Adrenal gland (tissue), 5 donors: ENCODE measurements around the gene GFRA1.

ENCODE experiments used
- CTCF ChIP-seq, 6 experiments: fragments of 450-650 bp in 4 of 6; fragments of 200-600 bp in 2 of 6; sonication (generic) in 1 of 6; IDR thresholded peaks; 1 replicate in 5 of 6; 2 replicates in 1 of 6; pipeline versions ENCODE4 v1.5.1 to v1.8.0; 2016 to 2021; ENCODE audit warnings: antibody characterized with exemption in 6 of 6, mild to moderate bottlenecking in 2 of 6, moderate library complexity in 1 of 6
- POLR2A ChIP-seq, 2 donors: fragments of 450-650 bp; IDR thresholded peaks; one replicate each; pipeline ENCODE4 v1.6.1; 2017; ENCODE audit warnings: antibody characterized with exemption in 2 of 2, mild to moderate bottlenecking in 2 of 2, moderate library complexity in 1 of 2
- donor health status: DM: no; HTN: no; CAD: no.

GRCh38 chr10:116139886-116140285 is 133.1 kb downstream of the GFRA1 start:
- TF ChIP-seq CTCF (IDR thresholded peaks at IDR 0.05) (no peak), POLR2A (IDR thresholded peaks at IDR 0.05) (no peak)
